Astrocyte (in vitro differentiated cells and primary cell): ENCODE data around the gene RLBP1.

Experiments
- EZH2 ChIP-seq: IDR thresholded peaks from 2 replicates; pipeline ENCODE4 v1.6.1; 2012; ENCODE audit warnings: mild to moderate bottlenecking, low read length, inconsistent platforms; ENCODE audit not compliant: insufficient read depth
- TF ChIP-seq, protein P1 (sequence below): IDR thresholded peaks from 2 replicates; pipeline ENCODE4 v1.5.1; 2011; ENCODE audit warnings: low read depth, mild to moderate bottlenecking, inconsistent platforms, low read length, moderate library complexity; ENCODE audit not compliant: insufficient read depth

DNA sequence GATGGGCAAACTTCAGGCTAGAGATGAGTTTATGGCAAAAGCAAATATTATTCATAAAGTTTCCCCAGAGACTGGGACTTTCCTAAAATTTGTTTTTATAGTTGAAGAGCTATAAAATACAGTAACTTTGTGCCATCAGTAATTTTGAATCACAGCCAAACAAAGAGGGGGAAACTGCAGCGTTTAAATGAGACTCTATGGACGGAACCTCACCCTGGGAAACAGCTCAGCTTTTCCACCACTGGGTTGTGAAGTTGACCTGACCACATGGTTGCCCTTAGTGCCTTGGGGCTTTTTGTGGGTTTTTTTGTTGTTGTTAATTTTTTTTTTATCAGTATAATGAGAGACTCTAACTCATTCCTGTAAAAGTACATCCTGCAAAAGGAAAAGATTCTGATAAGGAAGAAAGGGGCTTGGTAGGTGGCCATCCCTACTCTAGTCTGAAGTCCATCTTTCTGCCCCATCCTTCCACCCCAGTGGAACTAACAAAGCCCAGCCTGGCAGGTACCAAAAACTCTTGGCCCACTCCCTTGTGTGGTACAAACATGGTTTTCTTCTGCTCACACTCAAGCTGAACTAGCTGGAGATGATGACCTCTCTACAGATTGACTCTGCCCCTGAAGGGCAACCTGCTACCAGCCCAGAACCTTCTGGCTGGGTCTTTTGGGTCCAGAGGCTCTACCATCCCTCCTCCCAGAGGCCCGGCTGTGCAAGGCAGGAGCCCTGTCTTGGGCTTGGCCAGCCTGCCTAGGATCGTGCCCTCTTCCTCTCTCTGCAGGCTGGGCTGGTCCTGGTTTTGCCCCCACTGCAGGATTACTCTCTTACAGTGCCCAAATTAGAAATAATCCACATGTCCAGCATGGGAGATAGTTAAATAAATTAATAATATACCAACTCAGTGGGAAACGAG is 41.2 kb downstream of the RLBP1 start:
- TF ChIP-seq EZH2 = no peak
- TF ChIP-seq, protein P1, sequence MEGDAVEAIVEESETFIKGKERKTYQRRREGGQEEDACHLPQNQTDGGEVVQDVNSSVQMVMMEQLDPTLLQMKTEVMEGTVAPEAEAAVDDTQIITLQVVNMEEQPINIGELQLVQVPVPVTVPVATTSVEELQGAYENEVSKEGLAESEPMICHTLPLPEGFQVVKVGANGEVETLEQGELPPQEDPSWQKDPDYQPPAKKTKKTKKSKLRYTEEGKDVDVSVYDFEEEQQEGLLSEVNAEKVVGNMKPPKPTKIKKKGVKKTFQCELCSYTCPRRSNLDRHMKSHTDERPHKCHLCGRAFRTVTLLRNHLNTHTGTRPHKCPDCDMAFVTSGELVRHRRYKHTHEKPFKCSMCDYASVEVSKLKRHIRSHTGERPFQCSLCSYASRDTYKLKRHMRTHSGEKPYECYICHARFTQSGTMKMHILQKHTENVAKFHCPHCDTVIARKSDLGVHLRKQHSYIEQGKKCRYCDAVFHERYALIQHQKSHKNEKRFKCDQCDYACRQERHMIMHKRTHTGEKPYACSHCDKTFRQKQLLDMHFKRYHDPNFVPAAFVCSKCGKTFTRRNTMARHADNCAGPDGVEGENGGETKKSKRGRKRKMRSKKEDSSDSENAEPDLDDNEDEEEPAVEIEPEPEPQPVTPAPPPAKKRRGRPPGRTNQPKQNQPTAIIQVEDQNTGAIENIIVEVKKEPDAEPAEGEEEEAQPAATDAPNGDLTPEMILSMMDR = no peak
